Naive thymus-derived CD4-positive, alpha-beta T cell (primary cell): Measurements from ENCODE around the gene KIF13A. TPM values are rescaled to one million over a fixed set of nuclear protein-coding genes. Genes with fewer than 3 reads are reported as not detected.
"Not testable (repeated sequence)": the region's sequence is repeated elsewhere in the genome, so short reads cannot be mapped to it uniquely, and the experiment has no call there.

Source experiments
- ATAC-seq: fragments of 150-1000 bp; cut with Tn5 transposase; 2 replicates; pipeline ENCODE4 v1.10.0; 2021; ENCODE audit warnings: mild to moderate bottlenecking, moderate library complexity
- CTCF ChIA-PET: fragments of 350-600 bp; sonication (Branson Sonifier 250); formaldehyde crosslinking; loops from one replicate; lab custom pipeline; 2021; ENCODE audit warnings: antibody characterized with exemption; lab: Charles Lee
- POLR2A ChIA-PET: fragments of 350-600 bp; sonication (Branson Sonifier 250); formaldehyde crosslinking; loops from one replicate; lab custom pipeline; 2021; ENCODE audit warnings: antibody characterized with exemption, inconsistent platforms; lab: Charles Lee
- DNase-seq, 9 donors: peaks; one replicate each; pipeline versions ENCODE4 v3.0.0 to v3.0.0-alpha.2; 2020 to 2022; ENCODE audit warnings: mixed read lengths in 1 of 9
- H3K27ac ChIP-seq: one replicate; pipeline ENCODE4 v1.7.0; 2013; ENCODE audit warnings: mild to moderate bottlenecking, low read depth, low read length, moderate library complexity
- H3K27me3 ChIP-seq, 2 donors: one replicate each; pipeline ENCODE4 v1.7.0; 2013; ENCODE audit warnings: low read length in 2 of 2, mild to moderate bottlenecking in 2 of 2, moderate library complexity in 2 of 2; ENCODE audit not compliant: control insufficient read depth in 2 of 2, insufficient read depth in 2 of 2
- H3K36me3 ChIP-seq, 3 experiments: 1 replicate in 2 of 3; 2 replicates in 1 of 3; pipeline ENCODE4 v1.7.0; 2013; ENCODE audit warnings: low read length in 3 of 3, mild to moderate bottlenecking in 3 of 3, moderate library complexity in 1 of 3; ENCODE audit not compliant: insufficient read depth in 3 of 3, control insufficient read depth in 2 of 3
- H3K4me1 ChIP-seq, 2 donors: one replicate each; pipeline ENCODE4 v1.7.0; 2013; ENCODE audit warnings: low read length in 2 of 2, mild to moderate bottlenecking in 2 of 2, moderate library complexity in 1 of 2; ENCODE audit not compliant: control insufficient read depth in 2 of 2, insufficient read depth in 2 of 2
- H3K4me3 ChIP-seq: 2 replicates; pipeline ENCODE4 v1.7.0; 2013; ENCODE audit warnings: mild to moderate bottlenecking, low read length
- H3K9me3 ChIP-seq, 3 experiments: 1 replicate in 2 of 3; 2 replicates in 1 of 3; pipeline ENCODE4 v1.7.0; 2013; ENCODE audit warnings: low read length in 3 of 3; ENCODE audit not compliant: control insufficient read depth in 2 of 3
- H3K27ac Mint-ChIP-seq, 9 donors: one replicate each; pipeline ENCODE4 v1.8.0; 2020 to 2022; ENCODE audit warnings: mixed read lengths in 9 of 9, mild to moderate bottlenecking in 8 of 9, moderate library complexity in 5 of 9, inconsistent platforms in 2 of 9
- H3K27me3 Mint-ChIP-seq, 5 donors: one replicate each; pipeline ENCODE4 v1.8.0; 2021 to 2022; ENCODE audit warnings: mixed read lengths in 5 of 5, mild to moderate bottlenecking in 1 of 5
- H3K36me3 Mint-ChIP-seq, 5 donors: one replicate each; pipeline ENCODE4 v1.8.0; 2020 to 2022; ENCODE audit warnings: mixed read lengths in 5 of 5, mild to moderate bottlenecking in 3 of 5, inconsistent platforms in 1 of 5
- H3K4me1 Mint-ChIP-seq, 7 donors: one replicate each; pipeline ENCODE4 v1.8.0; 2020 to 2022; ENCODE audit warnings: mixed read lengths in 7 of 7, mild to moderate bottlenecking in 3 of 7, inconsistent platforms in 1 of 7
- H3K4me3 Mint-ChIP-seq, 10 donors: one replicate each; pipeline ENCODE4 v1.8.0; 2020 to 2022; ENCODE audit warnings: mild to moderate bottlenecking in 10 of 10, mixed read lengths in 10 of 10, moderate library complexity in 6 of 10, inconsistent platforms in 2 of 10
- H3K9me3 Mint-ChIP-seq, 11 donors: one replicate each; pipeline ENCODE4 v1.8.0; 2020 to 2022; ENCODE audit warnings: mixed read lengths in 11 of 11, mild to moderate bottlenecking in 4 of 11, inconsistent platforms in 1 of 11, moderate library complexity in 1 of 11
- intact Hi-C, 2 donors: fragments of 100-400 bp; cut with micrococcal nuclease; formaldehyde crosslinking; loops; one replicate each; pipeline ENCODE4 v1.15.1; 2023
- polyA plus RNA-seq, 2 donors: library from polyadenylated mRNA; unstranded; fragments of 300-500 nt; fragmentation: Illumina TruSeq; gene quantifications; one replicate each; pipeline ENCODE4 v1.2.3, GENCODE V29; 2021
- total RNA-seq, 6 experiments: library from RNA in 5 of 6; stranded (reverse) in 5 of 6; gene quantifications; 1 replicate in 5 of 6; 2 replicates in 1 of 6; pipeline ENCODE4 v1.2.3 and lab custom pipeline; 2021 to 2026

Gene KIF13A
- total and polyA plus RNA-seq, 7 experiments from 2014 or later: 0.05 to 21.0 (median 0.97) TPM; not detected in 2

DNA sequence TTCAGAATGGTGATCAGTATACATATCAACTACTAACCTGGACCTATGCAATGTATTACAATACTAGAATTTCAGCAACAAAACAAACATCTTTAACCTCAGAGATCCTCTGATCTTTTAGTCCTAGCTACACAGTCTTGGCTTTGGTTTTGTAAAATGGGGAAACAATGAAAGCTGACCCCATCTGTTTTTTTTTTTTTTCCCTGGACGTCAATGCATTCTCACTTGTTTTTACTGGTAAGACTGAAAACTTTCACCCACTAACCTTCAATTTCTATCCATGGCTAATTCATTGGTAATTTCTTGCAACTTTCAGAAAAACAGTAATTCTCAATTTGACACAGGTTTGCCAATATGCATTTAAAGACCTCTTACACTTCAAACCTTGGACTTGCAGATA lies 3.0 kb downstream of the KIF13A start:
- DNase-seq (no peak), ATAC-seq (no peak)
- no peak overlapping the region for H3K4me3 Mint-ChIP-seq
- CTCF ChIA-PET: no interaction called here
- Histone ChIP-seq H3K4me3 (no peak overlapping the region), H3K4me1 (peaks cover 6 to 7% of the 10 kb centered on the region in 2 donors), H3K27me3 (peaks cover 0 to 5% of the 10 kb centered on the region in 2 donors), H3K9me3 (no peaks in the 10 kb centered on the region), H3K27ac (no peak overlapping the region), H3K36me3 (no peaks in the 10 kb centered on the region)
- POLR2A ChIA-PET: no interaction called here
- no peaks in the 10 kb centered on the region for H3K36me3 Mint-ChIP-seq
- no peak overlapping the region for H3K27ac Mint-ChIP-seq
- peaks cover 0 to 3% (median 0%) of the 10 kb centered on the region in 11 donors for H3K9me3 Mint-ChIP-seq
- H3K27me3 Mint-ChIP-seq: peaks cover 32 to 61% (median 38%) of the 10 kb centered on the region in 5 donors
- H3K4me1 Mint-ChIP-seq: peaks cover 5 to 25% (median 11%) of the 10 kb centered on the region in 7 donors
- intact Hi-C loops: loop anchor here in 1 of 2 donors (10.0 kb wide), 1 partner anchor 140 kb away; the partner anchor contains the start of gene NHLRC1

DNA sequence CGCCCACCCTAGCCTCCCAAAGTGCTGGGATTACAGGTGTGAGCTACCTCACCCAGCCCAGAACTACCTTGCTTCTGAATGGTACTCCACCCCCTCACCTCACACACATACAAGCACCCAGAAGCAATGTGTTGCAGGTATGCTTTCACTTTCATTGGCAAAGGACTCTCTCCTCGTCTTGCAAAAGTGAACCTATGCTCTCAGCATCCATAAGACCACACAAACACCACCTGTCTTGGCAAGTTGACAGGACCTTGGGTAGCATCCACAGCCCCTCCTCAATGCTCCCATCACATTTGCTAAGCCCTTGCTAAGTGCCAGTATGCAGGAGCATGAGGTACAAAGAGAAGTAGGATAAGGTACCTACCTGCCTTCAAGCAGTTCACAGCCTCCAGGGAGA lies 3.7 kb downstream of the KIF13A start:
- intact Hi-C loops: loop anchor here in 1 of 2 donors (10.0 kb wide), 1 partner anchor 141 kb away; the partner anchor contains the start of gene NHLRC1
- H3K36me3 Mint-ChIP-seq: no peaks in the 10 kb centered on the region
- H3K27me3 Mint-ChIP-seq: peaks cover 26 to 55% (median 33%) of the 10 kb centered on the region in 5 donors

DNA sequence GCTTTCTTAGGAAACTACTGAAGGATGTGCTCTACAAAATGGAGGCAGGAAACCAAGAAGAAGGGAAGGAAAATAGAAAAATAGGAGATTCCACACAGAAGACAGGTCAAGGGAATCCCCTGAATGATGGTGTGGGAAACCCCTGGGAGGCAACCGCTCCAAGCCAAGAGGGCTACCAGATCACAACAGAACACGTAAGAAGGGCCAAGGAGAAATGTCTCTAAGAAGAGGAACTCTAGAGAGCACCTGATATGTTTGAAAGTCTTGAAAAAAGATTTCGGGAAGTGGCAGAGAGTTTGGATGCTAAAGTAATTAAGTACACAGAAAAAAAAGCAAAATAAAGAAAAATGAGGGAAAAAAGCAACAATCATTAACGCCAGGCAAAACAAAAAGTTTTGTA lies 7.1 kb downstream of the KIF13A start:
- CTCF ChIA-PET: no interaction called here
- H3K27ac ChIP-seq: no peak overlapping the region
- no peak overlapping the region for H3K4me3 ChIP-seq
- no peaks in the 10 kb centered on the region for H3K36me3 Mint-ChIP-seq
- peaks cover 0 to 3% (median 0%) of the 10 kb centered on the region in 11 donors for H3K9me3 Mint-ChIP-seq
- H3K4me3 Mint-ChIP-seq: no peak overlapping the region
- H3K4me1 Mint-ChIP-seq: peaks cover 0 to 7% (median 0%) of the 10 kb centered on the region in 7 donors
- no peaks in the 10 kb centered on the region for H3K9me3 ChIP-seq
- DNase-seq (no peak), ATAC-seq (peak; percentile 46)
- H3K4me1 ChIP-seq: no peaks in the 10 kb centered on the region
- H3K27me3 ChIP-seq: no peaks in the 10 kb centered on the region
- POLR2A ChIA-PET: no interaction called here
- intact Hi-C loops: loop anchor here in 1 of 2 donors (10.0 kb wide), 1 partner anchor 144 kb away; the partner anchor contains the start of gene NHLRC1
- H3K27me3 Mint-ChIP-seq: peaks cover 17 to 33% (median 25%) of the 10 kb centered on the region in 5 donors
- no peak overlapping the region for H3K27ac Mint-ChIP-seq
- H3K36me3 ChIP-seq: no peaks in the 10 kb centered on the region

More for the DNA sequence above, 3.7 kb downstream of the KIF13A start:
- ChIA-PET POLR2A (no interaction called here), CTCF (no interaction called here)
- Mint-ChIP-seq H3K4me1 (peaks cover 5 to 20% (median 8%) of the 10 kb centered on the region in 7 donors), H3K4me3 (no peak overlapping the region), H3K27ac (no peak overlapping the region), H3K9me3 (peaks cover 0 to 3% (median 0%) of the 10 kb centered on the region in 11 donors)
- Histone ChIP-seq H3K27ac (no peak overlapping the region), H3K27me3 (peaks cover 0 to 5% of the 10 kb centered on the region in 2 donors), H3K4me3 (no peak overlapping the region), H3K4me1 (peaks cover 6 to 7% of the 10 kb centered on the region in 2 donors), H3K36me3 (no peaks in the 10 kb centered on the region), H3K9me3 (no peaks in the 10 kb centered on the region)
- ATAC-seq: no peak
- DNase-seq: no peak

DNA sequence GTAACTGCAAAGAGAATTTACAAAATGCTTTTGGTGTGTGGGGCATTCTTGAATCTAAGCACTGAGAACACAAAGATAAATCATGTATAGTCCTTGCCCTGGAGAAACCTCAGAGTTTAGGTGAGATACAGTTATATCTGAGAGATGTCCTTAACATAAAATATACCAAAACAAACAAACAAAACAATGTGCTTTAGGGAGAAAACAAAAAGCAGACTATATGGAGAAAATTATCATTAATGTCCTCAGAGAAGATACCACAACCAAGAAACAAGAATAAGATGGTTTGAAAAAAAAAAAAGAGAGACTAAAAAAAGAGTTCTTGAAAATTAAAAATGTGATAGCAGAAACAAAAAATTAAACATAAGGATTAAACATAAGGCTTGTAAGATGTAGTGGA lies 8.0 kb downstream of the KIF13A start:
- no peak for DNase-seq
- H3K4me1 Mint-ChIP-seq: peaks cover 0 to 4% (median 0%) of the 10 kb centered on the region in 7 donors
- no peak overlapping the region for H3K27ac Mint-ChIP-seq
- H3K27me3 Mint-ChIP-seq: peaks cover 17 to 25% (median 19%) of the 10 kb centered on the region in 5 donors
- H3K4me1 ChIP-seq: no peaks in the 10 kb centered on the region
- no peaks in the 10 kb centered on the region for H3K9me3 ChIP-seq
- no peaks in the 10 kb centered on the region for H3K27me3 ChIP-seq
- POLR2A ChIA-PET: no interaction called here
- H3K36me3 ChIP-seq: no peaks in the 10 kb centered on the region
- no peak overlapping the region for H3K27ac ChIP-seq
- CTCF ChIA-PET: no interaction called here
- H3K36me3 Mint-ChIP-seq: no peaks in the 10 kb centered on the region
- ATAC-seq: no peak
- peaks cover 0 to 3% (median 0%) of the 10 kb centered on the region in 11 donors for H3K9me3 Mint-ChIP-seq
- no peak overlapping the region for H3K4me3 ChIP-seq
- intact Hi-C loops: no loop called here
- no peak overlapping the region for H3K4me3 Mint-ChIP-seq

DNA sequence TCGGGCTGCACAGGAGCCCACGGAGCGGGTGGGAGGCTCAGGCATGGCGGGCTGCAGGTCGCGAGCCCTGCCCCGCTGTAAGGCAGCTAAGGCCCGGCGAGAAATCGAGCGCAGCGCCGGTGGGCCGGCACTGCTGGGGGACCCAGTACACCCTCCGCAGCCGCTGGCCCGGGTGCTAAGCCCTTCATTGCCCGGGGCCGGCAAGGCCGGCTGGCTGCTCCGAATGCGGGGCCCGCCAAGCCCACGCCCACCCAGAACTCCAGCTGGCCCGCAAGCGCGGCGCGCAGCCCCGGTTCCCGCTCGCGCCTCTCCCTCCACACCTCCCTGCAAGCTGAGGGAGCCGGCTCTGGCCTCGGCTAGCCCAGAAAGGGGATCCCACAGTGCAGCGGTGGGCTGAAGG lies 11.2 kb downstream of the KIF13A start:
- H3K27me3 Mint-ChIP-seq: peaks cover 20 to 35% (median 27%) of the 10 kb centered on the region in 5 donors
- DNase-seq, H3K36me3 Mint-ChIP-seq, H3K4me1 ChIP-seq, intact Hi-C loops, H3K9me3 ChIP-seq, H3K27me3 ChIP-seq, H3K4me3 ChIP-seq, H3K4me1 Mint-ChIP-seq, H3K4me3 Mint-ChIP-seq, H3K27ac ChIP-seq, ATAC-seq, CTCF ChIA-PET, POLR2A ChIA-PET, H3K9me3 Mint-ChIP-seq, H3K27ac Mint-ChIP-seq, H3K36me3 ChIP-seq: not testable (repeated sequence)

DNA sequence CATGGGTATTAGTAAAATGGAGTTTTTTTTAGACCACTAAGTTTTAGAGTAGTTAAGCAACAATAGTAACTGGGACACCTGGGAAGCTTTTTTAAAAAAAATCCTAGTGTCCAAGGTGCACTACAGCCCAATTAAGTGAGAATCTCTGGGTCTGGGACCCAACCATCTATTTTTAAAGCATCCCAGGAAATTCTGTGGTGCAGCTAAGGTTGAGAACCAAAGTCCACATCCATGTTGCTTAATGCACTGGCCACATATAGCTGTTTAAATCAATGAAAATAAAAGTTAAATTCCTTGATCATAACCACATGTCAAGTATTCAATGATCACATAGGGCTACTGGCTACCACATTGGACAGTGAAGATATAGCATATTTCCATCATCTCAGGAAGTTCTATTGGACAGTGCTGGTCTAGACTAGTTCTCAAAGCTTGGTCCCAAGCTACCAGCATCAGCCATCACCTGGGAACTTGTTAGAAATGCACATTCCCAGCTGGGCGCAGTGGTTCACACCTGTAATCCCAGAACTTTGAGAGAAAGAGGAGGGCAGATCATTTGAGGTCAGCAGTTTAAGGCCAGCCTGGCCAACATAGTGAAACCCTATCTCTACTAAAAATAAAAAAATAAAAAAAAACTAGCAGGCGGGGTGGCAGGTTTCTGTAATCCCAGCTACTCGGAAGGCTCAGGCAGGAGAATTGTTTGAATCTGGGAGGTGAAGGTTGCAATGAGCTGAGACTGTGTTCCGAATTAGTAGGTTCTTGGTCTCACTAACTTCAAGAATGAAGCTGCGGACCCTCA lies 12.7 kb downstream of the KIF13A start:
- ChIA-PET CTCF (interaction anchor here (0.7 kb wide), 1 partner anchor 36 kb away, joined by 6 read pairs; no protein-coding TSS in a partner anchor), POLR2A (no interaction called here)
- Mint-ChIP-seq H3K4me3 (no peak overlapping the region), H3K9me3 (no peaks in the 10 kb centered on the region), H3K27me3 (peaks cover 16 to 31% (median 20%) of the 10 kb centered on the region in 5 donors), H3K4me1 (peaks cover 0 to 7% (median 0%) of the 10 kb centered on the region in 7 donors), H3K36me3 (no peaks in the 10 kb centered on the region), H3K27ac (no peak overlapping the region)
- H3K4me1 ChIP-seq: no peaks in the 10 kb centered on the region
- no peak for ATAC-seq
- H3K9me3 ChIP-seq: no peaks in the 10 kb centered on the region
- DNase-seq: no peak
- no peaks in the 10 kb centered on the region for H3K27me3 ChIP-seq
- no peaks in the 10 kb centered on the region for H3K36me3 ChIP-seq
- no peak overlapping the region for H3K4me3 ChIP-seq
- intact Hi-C loops: no loop called here
- no peak overlapping the region for H3K27ac ChIP-seq
